HG03342 (cell line): ENCODE measurements around the gene RPL38.
"Not testable (repeated sequence)": the region's sequence is repeated elsewhere in the genome, so short reads cannot be mapped to it uniquely, and the experiment has no call there.

Experiments
- ATAC-seq: cut with Tn5 transposase; IDR thresholded peaks from one replicate; pipeline ENCODE4 v1.9.1; 2021; ENCODE audit warnings: mild to moderate bottlenecking, moderate library complexity; ENCODE audit not compliant: unreplicated experiment

The RPL38 gene

DNA sequence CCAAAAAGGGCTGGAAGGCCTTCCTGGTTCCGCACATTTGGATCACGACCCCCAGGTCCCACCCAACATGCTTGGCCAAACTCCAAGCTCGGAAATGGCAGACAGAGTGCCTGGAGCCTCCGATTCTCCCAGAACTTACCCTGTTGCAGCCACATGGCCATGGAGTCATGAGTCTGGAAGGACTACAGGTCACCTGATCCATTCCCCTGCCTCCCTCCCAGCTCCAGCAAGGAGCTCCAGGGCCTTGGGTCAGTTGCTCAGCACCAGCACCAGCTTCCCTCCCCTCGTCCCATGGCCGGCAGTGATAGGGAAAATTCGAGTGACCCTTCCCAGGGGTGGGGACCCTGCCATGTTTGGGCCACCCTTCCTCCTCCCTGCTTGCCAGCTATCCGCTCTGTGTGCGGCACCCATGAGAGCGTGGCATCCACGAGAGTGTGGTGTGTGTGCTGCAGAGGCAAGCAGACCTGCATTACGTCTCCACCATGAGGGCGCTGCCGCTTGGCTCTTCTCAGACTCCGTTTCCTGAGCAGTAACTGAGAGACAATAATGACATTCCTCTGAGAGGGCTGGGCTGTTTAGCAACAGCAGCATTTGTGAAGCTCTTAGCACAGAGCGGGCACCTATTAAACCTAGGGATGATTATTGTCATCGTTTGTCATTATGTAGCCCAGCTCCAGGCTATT, 21.3 kb upstream of the RPL38 start:
- no peak for ATAC-seq

- no peak for ATAC-seq
Observed at GRCh38 chr17:74183411-74183810, 20.1 kb upstream of the RPL38 start.

DNA sequence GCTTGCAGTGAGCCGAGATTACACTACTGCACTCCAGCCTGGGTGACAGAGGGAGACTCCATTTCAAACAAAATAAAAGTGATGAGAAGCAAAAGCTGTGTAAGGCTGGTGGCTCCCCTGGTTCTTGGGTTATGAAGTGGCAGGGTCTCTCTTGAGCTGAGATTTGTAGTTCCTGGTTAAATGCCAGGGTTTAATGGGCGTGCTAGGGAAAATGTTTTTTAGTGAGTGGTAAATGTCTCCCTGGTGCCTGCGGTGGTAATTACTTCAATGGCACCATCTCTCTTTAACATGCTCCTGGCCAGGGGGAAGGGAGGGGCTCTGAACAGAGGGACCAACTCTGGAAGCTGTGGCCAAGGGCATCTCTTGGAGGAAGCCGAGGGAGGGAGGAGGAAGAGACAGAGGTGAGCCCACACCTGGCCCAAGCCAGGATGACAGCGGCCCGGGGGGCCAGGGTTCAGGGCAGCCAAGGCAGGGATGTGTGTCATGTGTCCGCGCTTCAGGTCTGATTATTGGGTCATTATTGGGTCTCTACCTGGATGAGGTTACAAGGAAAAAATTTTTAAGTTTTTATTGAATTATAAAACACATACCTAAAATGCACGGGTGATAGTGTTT, 17.8 kb upstream of the RPL38 start:
- no peak for ATAC-seq

- no peak for ATAC-seq
Observed at GRCh38 chr17:74186498-74186897, 17.0 kb upstream of the RPL38 start.

DNA sequence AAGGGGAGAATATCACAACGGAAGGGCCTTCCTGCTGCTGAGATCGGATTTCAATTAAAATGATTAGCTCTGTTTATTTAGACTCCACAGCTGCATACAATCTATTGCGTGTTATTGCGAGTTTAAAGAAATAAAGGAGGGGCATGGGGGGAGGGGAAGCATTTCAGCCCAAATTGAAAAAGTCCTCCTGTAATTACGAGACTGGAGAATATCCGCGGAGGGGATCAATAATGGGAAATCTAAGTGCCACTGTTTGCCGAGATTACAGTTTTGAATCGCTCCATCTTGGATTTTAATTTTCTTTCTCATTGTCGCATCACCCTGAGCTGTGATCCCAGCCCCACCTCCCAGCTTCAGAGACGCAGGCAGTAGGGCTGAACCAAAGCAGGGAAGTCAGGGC, 15.7 kb upstream of the RPL38 start:
- ATAC-seq, result no peak

- ATAC-seq, result not testable (repeated sequence)
Observed at GRCh38 chr17:74188687-74189086, 14.8 kb upstream of the RPL38 start.

GRCh38 chr17:74190154-74190553, 13.3 kb upstream of the RPL38 start:
- no peak for ATAC-seq

GRCh38 chr17:74190807-74191406, 12.6 kb upstream of the RPL38 start:
- no peak for ATAC-seq

GRCh38 chr17:74192950-74193781, 10.3 kb upstream of the RPL38 start:
- peak; percentile 41 for ATAC-seq

- no peak for ATAC-seq
Observed at GRCh38 chr17:74194682-74195081, 8.8 kb upstream of the RPL38 start.

GRCh38 chr17:74196541-74197317, 6.7 kb upstream of the RPL38 start:
- no peak for ATAC-seq

DNA sequence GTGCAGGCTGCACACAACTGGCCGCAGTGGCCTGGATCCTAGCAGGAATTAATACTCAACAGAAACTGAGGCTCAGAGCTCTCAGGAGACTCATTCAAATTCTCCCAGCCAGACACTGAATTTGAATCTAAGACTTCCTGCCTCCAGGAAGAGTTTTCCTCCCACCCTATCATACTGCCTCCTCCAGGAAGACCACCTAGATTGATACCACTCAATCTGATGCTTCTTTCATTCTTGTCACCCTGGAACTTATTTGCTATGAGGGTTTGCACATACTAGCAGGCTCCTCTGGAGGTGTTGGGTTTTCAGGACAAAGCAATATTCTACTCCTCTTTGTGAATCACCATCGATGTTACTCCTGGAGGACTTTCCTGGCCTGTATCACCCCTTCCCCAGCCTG, 5.7 kb upstream of the RPL38 start:
- no peak for ATAC-seq

DNA sequence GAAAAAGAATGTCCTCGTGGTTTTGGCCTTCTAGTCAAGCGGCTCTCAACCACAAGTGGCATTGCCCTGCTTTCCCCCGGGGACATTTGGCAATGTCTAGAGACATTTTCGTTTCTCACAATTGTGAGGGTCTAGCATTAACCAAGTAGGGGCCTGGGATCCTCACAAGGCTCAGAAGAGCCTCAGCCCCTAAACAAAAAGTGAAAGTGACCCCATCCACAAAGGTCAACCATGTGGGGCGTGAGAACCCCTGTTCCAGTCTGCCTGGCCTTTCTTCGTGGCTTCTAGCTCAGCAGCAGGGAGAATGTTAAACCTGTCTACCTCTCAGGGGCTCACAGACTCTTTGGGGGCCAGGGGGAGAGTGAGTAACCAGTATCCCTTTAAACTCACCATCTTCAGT, 4.8 kb upstream of the RPL38 start:
- ATAC-seq, result no peak

GRCh38 chr17:74199306-74200092, 4.0 kb upstream of the RPL38 start:
- peak; percentile 38 for ATAC-seq

GRCh38 chr17:74200112-74200511, 3.4 kb upstream of the RPL38 start:
- ATAC-seq, result no peak

DNA sequence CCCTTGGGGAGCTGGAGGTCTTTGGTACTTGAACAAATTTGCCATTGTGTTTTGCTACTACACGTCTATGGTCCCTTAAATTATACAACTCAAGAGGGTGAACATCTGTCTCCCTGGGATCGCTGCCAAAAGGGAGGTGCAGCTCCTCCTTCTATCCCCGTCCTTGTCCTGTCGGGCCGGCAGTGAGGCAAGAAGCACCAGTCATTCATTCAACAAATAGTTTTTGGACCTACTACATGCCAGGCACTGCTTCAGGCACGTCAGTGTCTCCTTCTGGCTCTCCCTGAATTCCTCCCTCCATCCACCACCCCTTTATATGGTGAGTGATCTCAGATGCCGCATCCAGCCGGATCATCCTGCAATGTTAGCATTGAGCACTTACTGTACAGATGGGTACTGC, 2.2 kb upstream of the RPL38 start:
- no peak for ATAC-seq

- no peak for ATAC-seq
Observed at GRCh38 chr17:74201948-74202347, 1.5 kb upstream of the RPL38 start.

GRCh38 chr17:74202938-74203337, 540 bp upstream of the RPL38 start:
- ATAC-seq, result no peak

DNA sequence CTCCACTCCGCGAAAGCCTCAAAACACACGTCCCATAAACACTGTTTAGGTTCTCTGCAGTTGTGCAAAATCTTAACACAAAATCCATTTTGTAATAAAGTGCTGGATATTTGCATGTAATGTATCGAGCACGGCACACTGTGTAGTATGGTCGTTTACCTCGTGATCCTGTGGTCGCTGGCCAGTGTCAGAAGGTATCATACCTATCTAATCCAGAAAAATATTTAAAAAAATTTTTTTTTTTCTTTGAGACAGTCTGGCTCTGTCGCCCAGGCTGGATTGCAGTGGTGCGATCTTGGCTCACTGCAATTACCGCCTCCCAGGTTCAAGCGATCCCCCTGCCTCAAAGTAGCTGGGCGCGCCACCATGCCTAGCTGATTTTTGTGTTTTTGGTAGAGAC, 996 bp downstream of the RPL38 start:
- ATAC-seq, result no peak

GRCh38 chr17:74205274-74205673, 1.8 kb downstream of the RPL38 start:
- ATAC-seq, result no peak
